Transverse colon (tissue), 4 donors: ENCODE measurements around the gene RIC1. TPM values are rescaled to one million over a fixed set of nuclear protein-coding genes. Genes with fewer than 3 reads are reported as not detected.

Experiments used
- DNase-seq: peaks from one replicate; pipeline ENCODE4 v3.0.0-alpha.2; 2019
- H3K27ac ChIP-seq, 4 donors: fragments of 200-600 bp; sonication (generic); 2 replicates each; pipeline ENCODE4 v1.5.1; 2016 to 2018; ENCODE audit warnings: inconsistent platforms in 4 of 4
- H3K27me3 ChIP-seq: fragments of 200-600 bp; sonication (generic); 2 replicates; pipeline ENCODE4 v1.5.1; 2017; ENCODE audit warnings: inconsistent platforms
- H3K36me3 ChIP-seq, 4 donors: fragments of 200-600 bp; sonication (generic); 2 replicates each; pipeline ENCODE4 v1.5.1; 2017 to 2019; ENCODE audit warnings: inconsistent platforms in 4 of 4
- H3K4me1 ChIP-seq, 4 donors: fragments of 200-600 bp; sonication (generic); 2 replicates each; pipeline ENCODE4 v1.5.1; 2017 to 2020; ENCODE audit warnings: inconsistent platforms in 4 of 4
- H3K4me3 ChIP-seq, 4 donors: fragments of 200-600 bp; sonication (generic); 1 replicate in 1 of 4; 2 replicates in 3 of 4; pipeline versions ENCODE4 v1.5.1 to v1.6.1; 2017 to 2019; ENCODE audit warnings: inconsistent platforms in 4 of 4
- H3K9me3 ChIP-seq, 2 donors: fragments of 200-600 bp; sonication (generic); 2 replicates each; pipeline ENCODE4 v1.5.1; 2017 to 2019; ENCODE audit warnings: inconsistent platforms in 2 of 2
- EP300 ChIP-seq: sonication (generic); formaldehyde crosslinking; IDR thresholded peaks from one replicate; pipeline ENCODE4 v1.6.1; 2017; ENCODE audit warnings: antibody characterized with exemption, low read depth
- POLR2A ChIP-seq: fragments of 450-650 bp; IDR thresholded peaks from one replicate; pipeline ENCODE4 v1.6.1; 2016; ENCODE audit warnings: antibody characterized with exemption, mild to moderate bottlenecking, moderate library complexity
- POLR2AphosphoS5 ChIP-seq, 3 donors: sonication (generic); formaldehyde crosslinking; IDR thresholded peaks; one replicate each; pipeline ENCODE4 v1.6.1; 2016; ENCODE audit warnings: antibody characterized with exemption in 3 of 3
- WGBS, 2 donors: methylation state at CpG; one replicate each; pipeline ENCODE4 v1.1.5; 2018; ENCODE audit warnings: low coverage in 1 of 2; 5-methylcytosine and 5-hydroxymethylcytosine counted together
- in situ Hi-C, 4 donors: fragments of 200-750 bp; cut with MboI; loops; one replicate each; pipeline versions ENCODE4 v1.15.0 to v1.15.1; 2017; ENCODE audit warnings: low sequenced_read_pairs in 3 of 4, low pct_ligation_motif_present in 1 of 4, low pct_unique_long_range_greater_than_20kb in 1 of 4
- intact Hi-C: fragments of 100-400 bp; cut with DNase I; formaldehyde crosslinking; loops from one replicate; pipeline ENCODE4 v1.15.1; 2023; ENCODE audit warnings: low total_unique reads
- total RNA-seq, 4 donors: library from RNA; depleted of rRNA; stranded (reverse); fragments of >200 nt; gene quantifications; one replicate each; pipeline ENCODE4 v1.1.0, GENCODE V29; 2016
- TF ChIP-seq, protein P1 (sequence below), 5 experiments: fragments of 200-600 bp in 3 of 5; fragments of 450-650 bp in 2 of 5; sonication (generic) in 3 of 5; IDR thresholded peaks; 1 replicate in 2 of 5; 2 replicates in 3 of 5; pipeline ENCODE4 v1.5.1; 2016 to 2017; ENCODE audit warnings: antibody characterized with exemption in 5 of 5, inconsistent platforms in 3 of 5, mild to moderate bottlenecking in 2 of 5, moderate library complexity in 1 of 5

The RIC1 gene
- total RNA-seq, 4 donors from 2014 or later = 22.5 to 93.9 (median 42.8) TPM

DNA sequence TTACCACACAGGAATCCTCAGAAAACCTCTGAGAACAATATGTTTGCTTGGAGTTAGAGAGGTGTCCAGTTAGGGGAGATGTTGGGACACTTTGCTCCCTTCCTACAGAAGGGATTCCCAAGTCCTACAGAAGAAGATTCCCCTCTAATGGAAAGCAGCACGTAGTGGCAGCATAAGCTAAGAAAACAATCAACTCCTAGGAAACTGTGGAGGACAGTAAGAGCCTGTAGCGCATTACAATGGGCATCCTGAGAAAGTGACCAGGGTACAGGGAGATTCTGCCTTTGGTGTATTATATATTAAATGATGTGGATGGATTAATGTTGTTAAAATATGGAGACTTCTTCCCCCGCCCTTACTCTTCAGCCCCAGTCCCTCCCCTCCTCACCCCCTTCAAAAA is 13.9 kb upstream of the RIC1 start:
- intact Hi-C loops (no loop called here), in situ Hi-C loops (loop anchor here in 2 of 4 donors (25.0 kb wide), 2 partner anchors 178 to 628 kb away; partner anchors contain the start of genes JAK2 (in 2 of the 2) and PLGRKT (in 1 of the 2))
- Histone ChIP-seq H3K9me3 (no peaks in the 10 kb centered on the region), H3K27me3 (no peaks in the 10 kb centered on the region), H3K36me3 (no peaks in the 10 kb centered on the region), H3K4me3 (no peak overlapping the region), H3K4me1 (peaks cover 0 to 5% (median 0%) of the 10 kb centered on the region in 4 donors), H3K27ac (no peak overlapping the region)
- TF ChIP-seq, protein P1, sequence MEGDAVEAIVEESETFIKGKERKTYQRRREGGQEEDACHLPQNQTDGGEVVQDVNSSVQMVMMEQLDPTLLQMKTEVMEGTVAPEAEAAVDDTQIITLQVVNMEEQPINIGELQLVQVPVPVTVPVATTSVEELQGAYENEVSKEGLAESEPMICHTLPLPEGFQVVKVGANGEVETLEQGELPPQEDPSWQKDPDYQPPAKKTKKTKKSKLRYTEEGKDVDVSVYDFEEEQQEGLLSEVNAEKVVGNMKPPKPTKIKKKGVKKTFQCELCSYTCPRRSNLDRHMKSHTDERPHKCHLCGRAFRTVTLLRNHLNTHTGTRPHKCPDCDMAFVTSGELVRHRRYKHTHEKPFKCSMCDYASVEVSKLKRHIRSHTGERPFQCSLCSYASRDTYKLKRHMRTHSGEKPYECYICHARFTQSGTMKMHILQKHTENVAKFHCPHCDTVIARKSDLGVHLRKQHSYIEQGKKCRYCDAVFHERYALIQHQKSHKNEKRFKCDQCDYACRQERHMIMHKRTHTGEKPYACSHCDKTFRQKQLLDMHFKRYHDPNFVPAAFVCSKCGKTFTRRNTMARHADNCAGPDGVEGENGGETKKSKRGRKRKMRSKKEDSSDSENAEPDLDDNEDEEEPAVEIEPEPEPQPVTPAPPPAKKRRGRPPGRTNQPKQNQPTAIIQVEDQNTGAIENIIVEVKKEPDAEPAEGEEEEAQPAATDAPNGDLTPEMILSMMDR (IDR thresholded peaks at IDR 0.05) = no peak
- TF ChIP-seq POLR2A = no peak
- TF ChIP-seq EP300 = no peak
- no peak for TF ChIP-seq POLR2AphosphoS5 (IDR thresholded peaks at IDR 0.05)
- 85 to 93% methylated on average over 3 of the region's 3 CpGs for WGBS, 2 donors
- DNase-seq = no peak

DNA sequence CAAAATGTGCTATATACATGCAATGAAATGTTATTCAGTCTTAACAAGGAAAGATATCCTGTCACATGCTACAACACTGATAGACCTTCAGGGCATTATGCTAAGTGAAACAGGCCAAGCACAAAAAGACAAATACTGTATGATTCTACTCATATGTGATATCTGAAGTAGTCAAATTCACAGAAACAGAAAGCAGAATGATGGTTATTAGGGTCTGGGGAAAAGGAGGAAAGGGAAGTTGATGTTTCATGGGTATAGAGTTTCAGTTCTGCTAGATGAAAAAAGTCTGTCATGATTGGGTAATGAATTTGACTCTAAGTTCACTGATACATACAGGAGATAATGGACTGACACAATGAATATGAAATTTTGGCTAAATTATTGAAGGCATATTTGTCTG is 11.2 kb upstream of the RIC1 start:
- H3K27me3 ChIP-seq = no peaks in the 10 kb centered on the region
- H3K4me3 ChIP-seq = no peak overlapping the region
- TF ChIP-seq, protein P1 (IDR thresholded peaks at IDR 0.05) = no peak
- TF ChIP-seq POLR2AphosphoS5 (IDR thresholded peaks at IDR 0.05) = no peak
- no peak for TF ChIP-seq EP300
- TF ChIP-seq POLR2A = no peak
- no peaks in the 10 kb centered on the region for H3K36me3 ChIP-seq
- in situ Hi-C loops (loop anchor here in 2 of 4 donors (25.0 kb wide), 2 partner anchors 180 to 630 kb away; partner anchors contain the start of genes JAK2 (in 2 of the 2) and PLGRKT (in 1 of the 2)), intact Hi-C loops (no loop called here)
- no peak for DNase-seq
- no peaks in the 10 kb centered on the region for H3K9me3 ChIP-seq
- H3K4me1 ChIP-seq = peaks cover 0 to 11% (median 4%) of the 10 kb centered on the region in 4 donors
- H3K27ac ChIP-seq = peak overlapping the region in 2 of 4 donors; percentile 1 to 14

DNA sequence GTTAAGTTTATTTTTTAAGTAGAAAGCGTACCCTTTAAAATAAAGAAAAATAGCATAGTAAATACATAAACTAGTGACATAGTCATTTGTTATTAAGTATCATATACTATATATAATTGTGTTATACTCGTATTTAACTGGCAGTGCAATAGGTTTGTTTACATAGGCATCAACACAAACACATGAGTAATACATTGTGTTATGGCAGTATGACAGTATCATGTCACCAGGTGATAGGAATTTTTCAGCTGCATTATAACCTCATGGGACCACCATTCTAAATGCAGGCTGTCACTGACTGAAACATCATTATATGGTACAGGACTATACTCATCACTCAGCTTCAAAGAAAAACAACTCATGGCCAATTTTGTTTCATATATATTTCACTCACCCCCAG is 8.4 kb upstream of the RIC1 start:
- intact Hi-C loops = no loop called here
- Histone ChIP-seq H3K27ac (no peak overlapping the region), H3K27me3 (no peaks in the 10 kb centered on the region), H3K36me3 (no peaks in the 10 kb centered on the region), H3K4me3 (no peak overlapping the region), H3K9me3 (no peaks in the 10 kb centered on the region), H3K4me1 (peaks cover 0 to 11% (median 4%) of the 10 kb centered on the region in 4 donors)
- 74 to 85% methylated on average over 2 of the region's 2 CpGs for WGBS, 2 donors
- in situ Hi-C loops = loop anchor here in 2 of 4 donors (25.0 kb wide), 2 partner anchors 183 to 633 kb away; partner anchors contain the start of genes JAK2 (in 2 of the 2) and PLGRKT (in 1 of the 2)
- no peak for TF ChIP-seq EP300
- TF ChIP-seq POLR2A = no peak
- TF ChIP-seq, protein P1 (IDR thresholded peaks at IDR 0.05) = no peak
- no peak for TF ChIP-seq POLR2AphosphoS5 (IDR thresholded peaks at IDR 0.05)
- DNase-seq = no peak

DNA sequence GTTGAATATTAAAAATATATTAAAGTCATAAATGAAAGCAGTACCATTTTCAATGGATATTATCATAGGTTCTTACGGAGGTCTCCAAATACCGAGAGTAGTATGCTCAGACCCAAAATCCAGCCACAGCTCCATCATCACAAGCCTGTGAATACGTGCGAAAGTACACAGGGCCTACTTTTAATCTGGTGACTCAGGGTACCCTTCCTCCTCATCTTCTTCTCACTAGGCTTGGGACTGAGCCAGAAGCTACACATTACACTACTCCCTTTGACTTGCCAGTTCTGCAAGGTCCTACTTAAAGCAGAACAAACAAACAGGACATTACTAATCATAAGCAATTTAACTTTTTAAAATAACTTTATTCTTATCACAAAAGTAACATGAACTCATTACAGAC is 7.6 kb upstream of the RIC1 start:
- DNase-seq = no peak
- TF ChIP-seq, protein P1 (IDR thresholded peaks at IDR 0.05) = no peak
- no peak for TF ChIP-seq POLR2A
- TF ChIP-seq EP300 = no peak
- TF ChIP-seq POLR2AphosphoS5 (IDR thresholded peaks at IDR 0.05) = no peak
- H3K9me3 ChIP-seq = no peaks in the 10 kb centered on the region
- intact Hi-C loops (no loop called here), in situ Hi-C loops (loop anchor here in 2 of 4 donors (25.0 kb wide), 2 partner anchors 184 to 634 kb away; partner anchors contain the start of genes JAK2 (in 2 of the 2) and PLGRKT (in 1 of the 2))
- H3K4me1 ChIP-seq = peaks cover 0 to 15% (median 5%) of the 10 kb centered on the region in 4 donors
- no peak overlapping the region for H3K4me3 ChIP-seq
- H3K36me3 ChIP-seq = no peaks in the 10 kb centered on the region
- no peaks in the 10 kb centered on the region for H3K27me3 ChIP-seq
- 88 to 93% methylated on average over 4 of the region's 4 CpGs for WGBS, 2 donors
- no peak overlapping the region for H3K27ac ChIP-seq
